Amniotic epithelial cell (primary cell): ENCODE results near the gene POTEG.
"Not testable (repeated sequence)": the region's sequence is repeated elsewhere in the genome, so short reads cannot be mapped to it uniquely, and the experiment has no call there.

Experiments
- DNase-seq: peaks from one replicate; pipeline ENCODE4 v3.0.0-alpha.2; 2010; ENCODE audit warnings: low read depth

Gene POTEG

DNA sequence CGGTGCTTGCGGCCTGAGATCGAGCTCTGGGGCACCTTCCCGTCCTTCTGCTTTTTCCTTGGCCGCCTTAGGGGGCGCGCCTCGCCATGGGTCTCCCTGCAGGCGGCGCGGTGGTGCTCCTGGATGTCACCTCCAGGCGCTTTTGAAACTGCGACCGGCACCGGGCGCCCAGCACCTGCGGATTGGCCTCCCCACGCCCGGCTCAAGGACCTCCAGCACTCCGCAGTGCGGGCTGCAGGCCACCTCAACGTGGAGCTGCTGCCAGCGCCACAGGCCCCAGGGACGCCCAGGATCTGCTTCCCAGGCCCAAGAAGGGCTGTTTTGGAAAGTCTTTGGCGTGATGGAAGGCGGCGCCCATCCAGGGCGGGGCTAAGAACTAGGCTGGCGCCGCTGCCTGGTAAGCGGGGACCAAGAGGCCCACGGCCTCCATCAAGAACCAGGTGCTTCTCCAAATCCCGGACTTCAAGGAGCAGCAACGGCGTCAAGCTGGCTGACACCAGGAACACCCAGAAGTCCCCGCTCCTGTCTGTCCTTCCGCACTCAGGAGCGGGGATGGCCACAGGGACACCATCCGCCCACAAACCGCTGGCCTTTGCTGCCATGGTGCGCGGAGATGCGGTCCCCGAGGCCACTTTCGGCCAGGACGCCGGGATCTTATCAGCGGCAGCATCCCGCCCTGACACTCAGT, 61.2 kb downstream of the POTEG start:
- DNase-seq, result not testable (repeated sequence)

DNA sequence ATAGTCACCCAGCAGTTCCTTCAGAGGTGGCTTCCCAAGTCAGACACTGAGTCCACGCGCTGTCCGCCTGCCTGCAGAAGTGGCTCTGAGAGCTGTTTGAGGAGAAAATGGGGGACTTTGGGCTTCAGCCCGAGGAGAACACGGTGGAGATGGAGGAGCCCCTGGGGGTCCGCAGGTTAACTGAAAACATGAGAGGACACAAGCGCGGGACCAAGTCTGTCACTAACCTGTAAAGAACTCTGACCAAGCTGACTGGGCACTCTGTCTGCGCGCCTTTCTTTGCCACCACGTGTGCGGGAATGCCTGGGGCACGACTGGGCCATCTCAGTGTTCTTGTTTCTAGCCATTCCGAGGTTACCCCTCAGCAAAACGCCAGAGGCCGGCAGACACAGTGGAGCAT, 62.4 kb downstream of the POTEG start:
- not testable (repeated sequence) for DNase-seq

DNA sequence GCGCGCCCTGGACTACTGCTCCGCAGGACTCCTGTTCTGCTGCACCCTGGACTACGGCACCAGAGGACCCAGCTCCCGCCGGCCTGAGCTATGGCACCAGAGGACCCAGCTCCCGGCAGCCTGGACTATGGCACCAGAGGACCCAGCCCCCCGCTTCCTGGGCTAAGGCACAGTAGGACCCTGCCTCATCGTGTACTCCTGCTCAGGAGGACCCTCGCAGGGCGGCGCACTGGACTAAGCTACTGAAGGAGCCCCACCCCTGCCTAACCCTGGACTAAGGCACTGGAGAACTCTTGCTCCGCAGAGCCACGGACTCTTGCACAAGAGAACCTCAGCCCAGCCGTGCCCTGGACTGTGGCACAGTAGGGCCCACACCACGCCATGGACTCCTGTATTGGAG, 71.3 kb downstream of the POTEG start:
- not testable (repeated sequence) for DNase-seq

DNA sequence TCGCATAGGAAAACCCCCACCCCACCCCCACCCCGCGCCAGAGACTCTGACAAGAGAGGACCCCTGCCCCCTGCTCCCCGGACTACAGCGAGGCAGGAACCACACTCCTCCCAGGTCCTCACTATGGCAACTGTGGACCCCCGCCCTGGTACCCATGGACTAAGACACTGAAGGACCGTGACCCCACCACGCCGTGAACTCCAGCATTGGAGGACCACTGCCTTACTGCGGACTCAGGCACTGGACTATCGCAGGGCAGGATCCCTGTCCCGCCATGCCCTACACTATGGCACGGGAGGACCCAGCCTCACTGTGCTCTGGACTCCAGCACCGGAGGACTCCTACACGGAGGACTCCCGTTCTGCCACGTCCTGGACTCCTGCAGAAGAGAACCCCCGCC, 71.8 kb downstream of the POTEG start:
- DNase-seq, result not testable (repeated sequence)

DNA sequence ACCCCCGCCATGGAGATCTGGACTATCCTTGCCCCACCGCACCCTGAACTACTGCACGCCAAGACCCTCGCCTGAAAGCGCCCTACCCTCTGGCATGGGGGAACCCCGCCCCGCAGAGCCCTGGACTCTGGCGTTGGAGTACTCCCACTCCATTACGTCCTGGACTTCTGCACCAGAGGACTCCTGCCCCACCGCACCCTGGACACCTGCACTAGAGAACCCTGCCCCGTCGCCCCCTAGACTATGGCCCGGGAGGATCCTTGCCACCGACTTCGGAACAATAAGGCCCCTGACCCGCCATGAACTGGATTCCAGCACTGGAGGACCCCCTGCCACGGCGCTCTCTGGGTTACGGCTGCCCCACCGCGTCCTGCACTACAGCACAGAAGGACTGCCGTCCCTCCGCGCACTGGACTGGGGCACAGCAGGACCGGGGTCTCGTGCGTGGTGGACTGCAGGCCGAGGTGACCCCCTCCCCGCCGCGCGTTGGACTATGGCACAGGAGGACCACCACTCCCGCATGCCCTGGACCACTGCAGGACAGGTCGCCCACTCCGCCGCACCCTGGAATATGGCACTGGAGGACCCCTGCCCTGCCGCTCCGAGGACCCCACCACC, 72.4 kb downstream of the POTEG start:
- not testable (repeated sequence) for DNase-seq

DNA sequence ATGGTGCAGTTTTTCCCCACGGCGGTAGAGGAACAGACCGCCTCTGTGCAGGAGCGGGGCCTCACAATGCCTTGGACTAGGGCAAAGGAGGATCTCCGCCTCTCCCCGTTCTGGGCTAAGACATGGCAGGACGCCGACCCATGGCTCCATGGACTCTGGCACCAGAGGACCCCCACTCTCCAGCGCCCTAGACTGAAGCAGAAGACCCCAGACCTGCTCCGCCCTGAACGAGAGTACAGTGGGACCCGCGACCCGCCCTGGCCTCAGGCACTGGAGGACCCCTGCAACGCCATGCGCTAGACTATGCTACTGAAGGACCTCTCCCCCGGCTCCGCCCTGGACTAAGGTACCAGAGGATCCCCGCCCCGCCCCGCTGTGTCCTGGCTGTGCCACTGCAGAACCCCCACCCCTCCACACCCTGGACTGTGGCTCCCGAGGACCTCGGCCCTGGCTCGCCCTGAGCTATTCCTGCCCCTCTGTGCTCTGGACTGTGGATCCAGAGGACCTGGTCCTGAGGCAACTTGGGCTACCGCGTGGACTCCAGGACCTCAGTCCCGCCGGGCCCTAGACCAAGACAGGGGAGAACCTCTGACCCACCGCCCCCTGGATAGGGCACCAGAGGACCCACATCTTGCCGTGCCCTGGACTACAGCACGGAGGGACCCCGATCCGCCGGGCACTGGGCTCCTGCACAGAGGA, 73.1 kb downstream of the POTEG start:
- not testable (repeated sequence) for DNase-seq
